ENCODE results near the gene TRABD2B.

The TRABD2B gene

DNA sequence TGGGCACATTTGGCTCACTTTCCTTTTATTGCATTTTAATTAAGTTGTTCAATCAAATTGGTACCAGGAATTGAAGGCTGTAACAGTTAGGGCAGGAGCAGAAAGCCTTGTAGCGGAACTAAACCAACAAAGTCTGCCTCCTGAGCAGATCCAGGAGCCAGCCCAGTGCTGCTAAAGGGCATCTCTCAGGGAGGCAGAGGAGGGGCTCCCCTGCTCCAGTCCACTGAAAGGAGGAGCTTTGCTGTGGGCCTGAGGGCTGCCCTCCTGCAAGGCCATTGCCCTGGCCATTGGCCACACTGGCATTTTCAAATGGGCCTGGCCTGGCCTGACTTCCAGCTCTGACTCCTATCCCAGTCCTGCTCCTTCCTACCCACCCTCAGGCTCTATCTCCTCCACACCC lies 3.7 kb upstream of the TRABD2B start:
- DNase-seq (ENCODE audit: low read depth), result no peak

GRCh38 chr1:47999097-47999496 lies 1.9 kb upstream of the TRABD2B start:
- TF ChIP-seq CTCF (IDR thresholded peaks at IDR 0.05; ENCODE audit: low read length, missing control alignments), result no peak
- no peak overlapping the region for H3K4me3 ChIP-seq (replicated peaks; ENCODE audit: low read depth, low read length)
- DNase-seq (ENCODE audit: low read depth), result no peak

More for the DNA sequence above, 3.7 kb upstream of the TRABD2B start:
- H3K4me3 ChIP-seq (replicated peaks; ENCODE audit: low read depth, low read length), result no peak overlapping the region
- no peak for TF ChIP-seq CTCF (IDR thresholded peaks at IDR 0.05; ENCODE audit: low read length, missing control alignments)

DNA sequence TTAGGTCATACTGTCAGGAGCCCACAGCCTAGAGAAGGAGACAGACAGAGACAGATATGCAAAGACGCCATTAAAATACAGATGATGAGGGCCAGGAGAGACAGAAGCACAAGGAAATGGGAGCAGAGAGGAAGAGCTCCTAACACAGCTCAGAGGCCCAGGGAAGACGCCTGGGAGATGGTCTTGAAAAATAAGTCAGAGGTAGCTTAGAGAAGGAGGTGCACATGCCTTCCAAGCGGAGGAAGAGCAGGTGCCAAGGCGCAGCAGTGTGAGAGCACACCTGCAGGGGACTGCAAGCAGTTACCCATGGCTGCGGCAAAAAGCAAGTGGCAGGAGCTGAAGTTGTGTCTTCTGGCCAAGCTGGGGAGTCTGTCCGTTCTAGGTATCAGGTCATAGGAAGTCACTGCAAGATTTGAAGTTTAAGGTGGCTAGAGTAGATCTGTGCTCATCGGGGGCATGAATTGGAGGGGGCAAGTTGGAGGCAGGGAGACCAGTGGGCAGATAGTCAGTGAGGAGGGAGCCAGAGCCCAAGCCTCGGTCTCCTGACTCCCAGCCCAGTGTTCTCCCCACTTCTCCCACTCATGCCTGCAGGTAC lies 1.3 kb upstream of the TRABD2B start:
- no peak for TF ChIP-seq CTCF (IDR thresholded peaks at IDR 0.05; ENCODE audit: low read length, missing control alignments)
- H3K4me3 ChIP-seq (replicated peaks; ENCODE audit: low read depth, low read length), result no peak overlapping the region
- DNase-seq (ENCODE audit: low read depth), result no peak

- no peak for TF ChIP-seq CTCF (IDR thresholded peaks at IDR 0.05; ENCODE audit: low read length, missing control alignments)
- H3K4me3 ChIP-seq (replicated peaks; ENCODE audit: low read depth, low read length), result peak overlapping the region; percentile 40
- no peak for DNase-seq (ENCODE audit: low read depth)
Measured at GRCh38 chr1:47996406-47997226, 569 bp downstream of the TRABD2B start.

DNA sequence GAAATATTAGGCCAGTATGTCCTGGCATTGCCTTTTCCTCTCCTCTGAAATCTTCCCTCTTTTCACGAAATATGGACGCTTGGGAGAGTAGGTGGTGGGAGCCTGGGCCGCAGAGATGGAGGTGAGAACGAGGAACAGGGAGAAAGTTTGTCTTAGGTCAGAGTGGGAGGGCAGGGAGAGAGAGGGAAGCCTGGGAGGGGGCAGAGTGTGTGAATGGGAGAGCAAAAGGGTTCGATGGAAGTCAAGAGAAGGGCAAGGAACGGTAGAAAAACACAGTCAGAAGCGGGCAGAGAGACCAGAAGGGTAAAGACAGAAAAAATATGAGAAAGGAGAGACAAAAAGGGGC lies 1.2 kb downstream of the TRABD2B start:
- H3K4me3 ChIP-seq (replicated peaks; ENCODE audit: low read depth, low read length), result no peak overlapping the region
- TF ChIP-seq CTCF (IDR thresholded peaks at IDR 0.05; ENCODE audit: low read length, missing control alignments), result no peak
- no peak for DNase-seq (ENCODE audit: low read depth)

DNA sequence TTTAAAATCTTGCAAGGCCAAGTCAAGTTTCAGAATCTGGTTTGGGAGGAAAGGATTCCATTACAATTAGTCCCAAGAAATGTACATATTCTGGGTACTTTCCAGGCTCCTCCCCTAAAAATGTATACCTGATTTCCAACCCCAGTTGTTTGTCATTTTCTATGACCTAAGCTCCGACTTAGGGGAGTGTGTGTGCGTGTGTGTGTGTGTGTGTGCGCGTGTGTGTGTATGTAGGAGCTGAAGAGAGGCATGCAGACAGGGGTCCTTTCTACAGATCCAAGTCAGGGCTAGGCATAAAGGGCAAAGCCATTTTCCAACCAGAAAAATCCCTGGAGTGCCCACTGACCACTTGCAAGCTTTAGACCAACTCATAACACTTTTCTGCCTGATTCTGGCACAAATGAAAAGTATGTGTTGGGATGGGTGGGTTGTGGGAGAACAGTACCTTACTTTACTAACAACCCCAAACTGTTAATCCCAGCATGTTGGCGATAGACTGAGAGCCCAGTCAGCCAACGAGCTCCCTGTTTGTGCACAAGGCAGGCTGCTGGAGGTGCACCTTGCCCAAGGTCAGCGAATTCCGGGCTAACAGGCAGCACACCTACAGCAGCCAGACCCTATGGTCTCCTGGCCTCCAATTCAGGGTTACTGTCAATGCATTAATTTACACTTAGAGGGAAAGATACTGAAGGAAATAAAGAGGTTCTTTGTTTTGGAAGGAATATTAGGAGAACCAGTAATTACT lies 1.7 kb downstream of the TRABD2B start:
- no peak for TF ChIP-seq CTCF (IDR thresholded peaks at IDR 0.05; ENCODE audit: low read length, missing control alignments)
- no peak overlapping the region for H3K4me3 ChIP-seq (replicated peaks; ENCODE audit: low read depth, low read length)
- no peak for DNase-seq (ENCODE audit: low read depth)

Data from fibroblast of pulmonary artery (primary cell).